HG02571 (cell line): ENCODE results near the gene CTNNA3.

Experiments used
- ATAC-seq: cut with Tn5 transposase; IDR thresholded peaks from one replicate; pipeline ENCODE4 v1.9.1; 2021; ENCODE audit warnings: mild to moderate bottlenecking, moderate library complexity; ENCODE audit not compliant: unreplicated experiment

CTNNA3 gene

GRCh38 chr10:66778351-66778750, 917.6 kb downstream of the CTNNA3 start:
- ATAC-seq = no peak

GRCh38 chr10:66777665-66778064, 918.3 kb downstream of the CTNNA3 start:
- no peak for ATAC-seq

GRCh38 chr10:66773472-66773817, 922.5 kb downstream of the CTNNA3 start:
- no peak for ATAC-seq

GRCh38 chr10:66772548-66773471, 923.2 kb downstream of the CTNNA3 start:
- ATAC-seq = no peak

- no peak for ATAC-seq
Measured at GRCh38 chr10:66767707-66768106, 928.3 kb downstream of the CTNNA3 start.

GRCh38 chr10:66762218-66762729, 933.7 kb downstream of the CTNNA3 start:
- ATAC-seq = no peak

- ATAC-seq = no peak
Measured at GRCh38 chr10:66760941-66761340, 935.1 kb downstream of the CTNNA3 start.

GRCh38 chr10:66755474-66755873, 940.5 kb downstream of the CTNNA3 start:
- no peak for ATAC-seq

- no peak for ATAC-seq
Measured at GRCh38 chr10:66752714-66753113, 943.3 kb downstream of the CTNNA3 start.

GRCh38 chr10:66748217-66748616, 947.8 kb downstream of the CTNNA3 start:
- ATAC-seq = no peak

GRCh38 chr10:66747451-66747850, 948.5 kb downstream of the CTNNA3 start:
- ATAC-seq = no peak

- ATAC-seq = no peak
Measured at GRCh38 chr10:66746711-66747110, 949.3 kb downstream of the CTNNA3 start.

- ATAC-seq = no peak
Measured at GRCh38 chr10:66746246-66746645, 949.7 kb downstream of the CTNNA3 start.

GRCh38 chr10:66744915-66745314, 951.1 kb downstream of the CTNNA3 start:
- no peak for ATAC-seq

GRCh38 chr10:66737241-66737640, 958.8 kb downstream of the CTNNA3 start:
- no peak for ATAC-seq

GRCh38 chr10:66723608-66724400, 972.2 kb downstream of the CTNNA3 start:
- ATAC-seq = no peak

- ATAC-seq = no peak
Measured at GRCh38 chr10:66719483-66719882, 976.5 kb downstream of the CTNNA3 start.

- ATAC-seq = no peak
Measured at GRCh38 chr10:66717231-66717981, 978.6 kb downstream of the CTNNA3 start.

GRCh38 chr10:66714741-66715140, 981.3 kb downstream of the CTNNA3 start:
- ATAC-seq = no peak

- ATAC-seq = no peak
Measured at GRCh38 chr10:66713387-66713786, 982.6 kb downstream of the CTNNA3 start.

- ATAC-seq = no peak
Measured at GRCh38 chr10:66698069-66698468, 997.9 kb downstream of the CTNNA3 start.
